Neural cell (in vitro differentiated cells): ENCODE data around the gene CD6. TPM values are rescaled to one million over a fixed set of nuclear protein-coding genes. Genes with fewer than 3 reads are reported as not detected.

Experiments used
- H2AFZ ChIP-seq: fragments of 200-600, 300-800 bp; sonication (generic), shearing (Covaris generic); 2 replicates; pipeline ENCODE4 v1.6.0; 2014; ENCODE audit warnings: low read depth, mild to moderate bottlenecking, antibody characterized with exemption, low read length, moderate library complexity
- H3F3A ChIP-seq: fragments of 200-600 bp; shearing (Covaris generic); 2 replicates; pipeline ENCODE4 v1.6.1; 2016; ENCODE audit warnings: mild to moderate bottlenecking, moderate library complexity, mixed read lengths, antibody characterized with exemption, low read length; ENCODE audit not compliant: insufficient read depth, poor library complexity, severe bottlenecking
- H3K27ac ChIP-seq: fragments of 200-600, 300-800 bp; sonication (generic), shearing (Covaris generic); 2 replicates; pipeline ENCODE4 v1.5.1; 2014; ENCODE audit warnings: mild to moderate bottlenecking, low read length, moderate library complexity
- H3K27me3 ChIP-seq: fragments of 300-800, 200-600 bp; sonication (generic), shearing (Covaris generic); 2 replicates; pipeline ENCODE4 v1.6.0; 2014; ENCODE audit warnings: mild to moderate bottlenecking, low read depth, low read length, moderate library complexity; ENCODE audit not compliant: insufficient read depth
- H3K36me3 ChIP-seq: fragments of 300-800, 200-600 bp; sonication (generic), shearing (Covaris generic); 2 replicates; pipeline ENCODE4 v1.5.1; 2014; ENCODE audit warnings: mild to moderate bottlenecking, antibody characterized with exemption, low read length, moderate library complexity; ENCODE audit not compliant: insufficient read depth
- H3K4me2 ChIP-seq: fragments of 300-800, 200-600 bp; sonication (generic), shearing (Covaris generic); 2 replicates; pipeline ENCODE4 v1.6.0; 2014; ENCODE audit warnings: mild to moderate bottlenecking, low read length
- H3K4me3 ChIP-seq: fragments of 300-800, 200-600 bp; sonication (generic), shearing (Covaris generic); 2 replicates; pipeline ENCODE4 v1.5.1; 2014; ENCODE audit warnings: mild to moderate bottlenecking, low read length, moderate library complexity
- H3K79me2 ChIP-seq: fragments of 200-600 bp; shearing (Covaris generic); replicated peaks from 2 replicates; pipeline ENCODE4 v1.6.0; 2014; ENCODE audit warnings: mild to moderate bottlenecking, low read length, moderate library complexity; ENCODE audit not compliant: insufficient read depth
- H3K9ac ChIP-seq: fragments of 300-800, 200-600 bp; sonication (generic), shearing (Covaris generic); 2 replicates; pipeline ENCODE4 v1.6.1; 2016; ENCODE audit warnings: mild to moderate bottlenecking, low read length, mixed read lengths
- H3K9me2 ChIP-seq: fragments of 200-600 bp; shearing (Covaris generic); 2 replicates; pipeline ENCODE4 v1.6.1; 2016; ENCODE audit warnings: mild to moderate bottlenecking, low read length, mixed read lengths; ENCODE audit not compliant: insufficient read depth
- H3K9me3 ChIP-seq: fragments of 200-600, 300-800 bp; sonication (generic), shearing (Covaris generic); 2 replicates; pipeline ENCODE4 v1.6.1; 2016; ENCODE audit warnings: mild to moderate bottlenecking, mixed run types, low read length, moderate library complexity, mixed read lengths
- H4K20me1 ChIP-seq: fragments of 200-600 bp; shearing (Covaris generic); 2 replicates; pipeline ENCODE4 v1.6.1; 2016; ENCODE audit warnings: mild to moderate bottlenecking, mixed run types; ENCODE audit not compliant: insufficient read depth
- CTCF ChIP-seq: fragments of 450-650 bp; IDR thresholded peaks from 2 replicates; pipeline ENCODE4 v1.5.1; 2014; ENCODE audit warnings: antibody characterized with exemption, mild to moderate bottlenecking, moderate library complexity; ENCODE audit not compliant: poor library complexity, severe bottlenecking
- EP300 ChIP-seq: fragments of 450-650 bp; conservative IDR thresholded peaks from 2 replicates; pipeline ENCODE4 v1.6.1; 2014; ENCODE audit warnings: antibody characterized with exemption, mild to moderate bottlenecking, moderate library complexity; ENCODE audit not compliant: poor library complexity, severe bottlenecking
- EZH2 ChIP-seq: fragments of 200-600, 300-800 bp; shearing (Covaris generic), sonication (generic); IDR thresholded peaks from 2 replicates; pipeline ENCODE4 v1.6.1; 2014; ENCODE audit warnings: antibody characterized with exemption, low read length, borderline replicate concordance, mild to moderate bottlenecking; ENCODE audit not compliant: insufficient read depth, poor library complexity, severe bottlenecking
- MXI1 ChIP-seq: fragments of 450-650 bp; conservative IDR thresholded peaks from 2 replicates; pipeline ENCODE4 v1.6.1; 2014; ENCODE audit warnings: antibody characterized with exemption, mild to moderate bottlenecking; ENCODE audit not compliant: poor library complexity, severe bottlenecking
- POLR2AphosphoS5 ChIP-seq: IDR thresholded peaks from 2 replicates; pipeline ENCODE4 v1.6.1; 2012
- RAD21 ChIP-seq: fragments of 450-650 bp; conservative IDR thresholded peaks from 2 replicates; pipeline ENCODE4 v1.6.1; 2014; ENCODE audit warnings: antibody characterized with exemption, mild to moderate bottlenecking, moderate library complexity
- REST ChIP-seq: IDR thresholded peaks from 2 replicates; pipeline ENCODE4 v1.6.1; 2012; ENCODE audit warnings: borderline replicate concordance
- SMC3 ChIP-seq: fragments of 450-650 bp; conservative IDR thresholded peaks from 2 replicates; pipeline ENCODE4 v1.6.1; 2014; ENCODE audit warnings: antibody characterized with exemption, mild to moderate bottlenecking, moderate library complexity; ENCODE audit not compliant: poor library complexity
- TAF1 ChIP-seq: IDR thresholded peaks from 2 replicates; pipeline ENCODE4 v1.6.1; 2012; ENCODE audit warnings: low read depth
- polyA plus RNA-seq: library from polyadenylated mRNA; depleted of rRNA; stranded (reverse); fragments of >200 nt; gene quantifications from 2 replicates; pipeline ENCODE4 v1.2.3, GENCODE V29; 2014

Gene CD6
- polyA plus RNA-seq, 1 donor from 2014 or later = not detected

- no peaks in the 10 kb centered on the region for H3K27me3 ChIP-seq
- no peak overlapping the region for H3K4me2 ChIP-seq
- H3K27ac ChIP-seq = no peak overlapping the region
- H3K36me3 ChIP-seq = no peaks in the 10 kb centered on the region
- no peaks in the 10 kb centered on the region for H4K20me1 ChIP-seq
- no peak for TF ChIP-seq EZH2
- no peak for TF ChIP-seq POLR2AphosphoS5
- TF ChIP-seq RAD21 = no peak
- no peak for TF ChIP-seq SMC3
- TF ChIP-seq REST = no peak
- no peak for TF ChIP-seq TAF1
- TF ChIP-seq MXI1 = no peak
- TF ChIP-seq EP300 = no peak
- TF ChIP-seq CTCF = no peak
- H3F3A ChIP-seq = no peaks in the 10 kb centered on the region
- no peak overlapping the region for H2AFZ ChIP-seq
- H3K4me3 ChIP-seq = no peak overlapping the region
- H3K9me2 ChIP-seq = no peaks in the 10 kb centered on the region
- no peaks in the 10 kb centered on the region for H3K79me2 ChIP-seq
- H3K9ac ChIP-seq = no peak overlapping the region
- no peaks in the 10 kb centered on the region for H3K9me3 ChIP-seq
These were observed 33.7 kb upstream of the CD6 start for GRCh38 chr11:60937811-60938210.

GRCh38 chr11:60938500-60938899 lies 33.0 kb upstream of the CD6 start:
- Histone ChIP-seq H3K4me2 (no peak overlapping the region), H2AFZ (no peak overlapping the region), H3K79me2 (no peaks in the 10 kb centered on the region), H3K9me2 (no peaks in the 10 kb centered on the region), H3K27ac (no peak overlapping the region), H3K4me3 (no peak overlapping the region), H3K36me3 (no peaks in the 10 kb centered on the region), H3F3A (no peaks in the 10 kb centered on the region), H3K27me3 (no peaks in the 10 kb centered on the region), H3K9me3 (no peaks in the 10 kb centered on the region), H4K20me1 (no peaks in the 10 kb centered on the region), H3K9ac (no peak overlapping the region)
- no peak for TF ChIP-seq RAD21
- TF ChIP-seq SMC3 = no peak
- TF ChIP-seq TAF1 = no peak
- no peak for TF ChIP-seq MXI1
- TF ChIP-seq EZH2 = no peak
- TF ChIP-seq POLR2AphosphoS5 = no peak
- no peak for TF ChIP-seq CTCF
- no peak for TF ChIP-seq REST
